AG10803 (cell line): Measurements from ENCODE around the gene DCPS.

Experiments
- DNase-seq: peaks from one replicate; pipeline ENCODE4 v3.0.0; 2010; ENCODE audit warnings: low read depth
- H3K4me3 ChIP-seq: 2 replicates; pipeline ENCODE4 v1.5.1; 2011; ENCODE audit warnings: mild to moderate bottlenecking, low read length, control low read depth
- TF ChIP-seq, protein P1 (sequence below): conservative IDR thresholded peaks from 2 replicates; pipeline ENCODE4 v1.5.1; 2011; ENCODE audit warnings: mild to moderate bottlenecking, low read length, control low read depth, inconsistent platforms

The DCPS gene

DNA sequence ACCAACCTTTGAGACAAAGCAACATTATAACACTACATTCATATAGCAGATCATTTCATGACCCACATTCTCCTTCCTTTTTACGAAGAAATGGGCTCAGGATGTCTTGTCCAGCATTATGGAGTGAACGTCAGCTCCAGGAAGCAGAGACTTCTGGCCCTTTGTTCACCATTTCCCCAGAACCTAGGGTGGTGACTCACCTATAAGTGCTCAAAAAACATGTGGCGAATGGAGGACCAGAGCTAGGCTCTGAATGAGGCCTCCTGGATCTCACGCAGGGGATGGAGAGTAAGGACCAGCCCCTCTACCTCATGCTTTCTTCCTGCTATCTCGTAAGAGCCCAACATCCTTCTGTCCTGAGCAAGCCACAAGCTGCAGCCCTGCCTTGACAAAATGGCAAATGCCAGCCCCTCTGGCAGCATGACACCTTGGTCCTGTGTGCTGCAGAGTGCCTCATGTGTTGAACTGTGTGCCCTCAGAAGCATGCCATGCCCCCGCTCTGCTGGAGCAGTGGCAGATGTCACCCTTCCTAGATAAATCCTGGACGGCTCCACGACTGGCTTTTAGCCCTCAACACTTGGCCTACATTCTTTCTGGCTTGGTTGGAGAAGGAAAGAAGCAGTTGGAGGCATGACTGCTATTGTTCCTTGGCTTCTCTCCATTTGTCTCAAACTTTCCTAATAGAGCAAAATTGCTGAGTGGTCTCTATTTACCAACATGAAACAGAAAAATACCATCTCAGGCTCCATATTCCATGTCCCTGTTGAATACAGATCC, 45.1 kb downstream of the DCPS start:
- no peak overlapping the region for H3K4me3 ChIP-seq
- TF ChIP-seq, protein P1, sequence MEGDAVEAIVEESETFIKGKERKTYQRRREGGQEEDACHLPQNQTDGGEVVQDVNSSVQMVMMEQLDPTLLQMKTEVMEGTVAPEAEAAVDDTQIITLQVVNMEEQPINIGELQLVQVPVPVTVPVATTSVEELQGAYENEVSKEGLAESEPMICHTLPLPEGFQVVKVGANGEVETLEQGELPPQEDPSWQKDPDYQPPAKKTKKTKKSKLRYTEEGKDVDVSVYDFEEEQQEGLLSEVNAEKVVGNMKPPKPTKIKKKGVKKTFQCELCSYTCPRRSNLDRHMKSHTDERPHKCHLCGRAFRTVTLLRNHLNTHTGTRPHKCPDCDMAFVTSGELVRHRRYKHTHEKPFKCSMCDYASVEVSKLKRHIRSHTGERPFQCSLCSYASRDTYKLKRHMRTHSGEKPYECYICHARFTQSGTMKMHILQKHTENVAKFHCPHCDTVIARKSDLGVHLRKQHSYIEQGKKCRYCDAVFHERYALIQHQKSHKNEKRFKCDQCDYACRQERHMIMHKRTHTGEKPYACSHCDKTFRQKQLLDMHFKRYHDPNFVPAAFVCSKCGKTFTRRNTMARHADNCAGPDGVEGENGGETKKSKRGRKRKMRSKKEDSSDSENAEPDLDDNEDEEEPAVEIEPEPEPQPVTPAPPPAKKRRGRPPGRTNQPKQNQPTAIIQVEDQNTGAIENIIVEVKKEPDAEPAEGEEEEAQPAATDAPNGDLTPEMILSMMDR = no peak
- DNase-seq = peak; percentile 60

DNA sequence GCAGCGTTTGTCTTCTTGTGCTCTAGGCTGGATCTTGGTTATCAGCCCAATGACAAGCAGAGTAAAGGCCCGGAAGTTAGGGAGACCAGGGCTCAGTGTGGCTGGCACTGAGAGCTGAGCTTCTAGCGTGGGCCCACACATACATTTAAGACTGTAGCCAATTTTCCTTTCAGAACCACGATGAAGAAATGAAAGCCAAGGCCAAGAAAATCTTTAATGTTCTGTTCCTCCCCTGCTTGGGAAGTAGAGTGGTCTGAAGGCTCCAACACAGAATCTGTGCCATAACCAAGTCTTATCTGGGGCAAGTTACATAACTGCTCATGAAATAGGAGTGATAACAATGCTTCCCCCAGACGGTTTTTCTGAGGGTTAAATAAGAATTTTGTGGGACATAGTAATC, 47.0 kb downstream of the DCPS start:
- DNase-seq = no peak
- no peak overlapping the region for H3K4me3 ChIP-seq

DNA sequence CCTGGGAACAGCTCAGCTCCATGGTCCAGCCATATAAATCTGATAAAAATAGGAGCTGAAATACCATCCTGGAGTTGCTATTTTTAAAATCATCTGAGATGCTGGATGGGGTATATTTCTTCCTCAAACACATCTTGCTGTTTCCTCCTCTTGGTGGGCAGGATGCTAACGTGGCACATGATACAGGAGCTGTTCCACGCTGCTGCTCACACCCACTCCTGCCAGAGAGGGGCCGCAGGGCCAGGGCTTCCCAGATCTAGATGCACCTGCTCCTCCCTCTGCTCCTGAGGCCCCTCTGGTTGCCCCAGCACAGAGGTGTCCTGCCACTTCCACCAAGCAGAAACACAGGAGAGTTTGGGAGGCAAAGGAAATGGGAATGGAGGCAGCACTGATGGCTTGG, 48.3 kb downstream of the DCPS start:
- no peak for DNase-seq
- TF ChIP-seq, protein P1 = no peak
- no peak overlapping the region for H3K4me3 ChIP-seq

More for the DNA sequence above, 47.0 kb downstream of the DCPS start:
- TF ChIP-seq, protein P1 = no peak

DNA sequence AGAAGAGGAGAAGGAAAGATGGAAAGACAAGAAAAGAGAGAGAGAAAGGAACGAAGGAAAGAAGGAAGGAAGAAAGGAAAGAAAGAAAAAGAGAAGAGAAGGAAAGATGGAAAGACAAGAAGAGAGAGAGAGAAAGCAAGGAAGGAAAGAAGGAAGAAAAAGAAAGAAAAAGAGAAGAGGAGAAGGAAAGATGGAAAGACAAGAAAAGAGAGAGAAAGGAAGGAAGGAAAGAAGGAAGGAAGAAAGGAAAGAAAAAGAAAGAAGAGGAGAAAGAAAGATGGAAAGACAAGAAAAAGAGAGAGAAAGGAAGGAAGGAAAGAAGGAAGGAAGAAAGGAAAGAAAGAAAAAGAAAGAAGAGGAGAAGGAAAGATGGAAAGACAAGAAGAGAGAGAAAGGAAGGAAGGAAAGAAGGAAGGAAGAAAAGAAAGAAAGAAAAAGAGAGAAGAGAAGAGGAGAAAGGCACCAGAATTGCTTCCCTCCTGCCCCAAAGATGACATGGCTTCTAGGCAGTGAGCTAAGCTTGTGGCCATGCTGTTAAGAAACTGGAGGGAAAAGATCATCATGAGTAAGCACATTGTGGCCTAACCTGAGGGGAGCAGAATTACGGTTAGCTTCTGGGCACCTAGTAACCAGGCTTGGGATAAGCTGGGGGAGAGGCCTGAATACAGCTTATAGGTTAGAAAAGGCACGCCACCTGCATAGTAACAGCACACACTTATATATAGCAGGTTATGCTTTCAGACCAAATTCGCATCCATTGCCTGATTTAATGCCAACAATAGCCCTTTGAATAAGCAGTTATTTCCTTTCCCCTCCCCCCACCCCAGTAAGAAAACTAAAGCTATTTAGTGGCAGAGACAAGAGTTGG, 49.3 kb downstream of the DCPS start:
- H3K4me3 ChIP-seq = peak overlapping the region; percentile 7; the same call in 1 of the 2 replicates
- DNase-seq = peak; percentile 66
- TF ChIP-seq, protein P1 = no peak

DNA sequence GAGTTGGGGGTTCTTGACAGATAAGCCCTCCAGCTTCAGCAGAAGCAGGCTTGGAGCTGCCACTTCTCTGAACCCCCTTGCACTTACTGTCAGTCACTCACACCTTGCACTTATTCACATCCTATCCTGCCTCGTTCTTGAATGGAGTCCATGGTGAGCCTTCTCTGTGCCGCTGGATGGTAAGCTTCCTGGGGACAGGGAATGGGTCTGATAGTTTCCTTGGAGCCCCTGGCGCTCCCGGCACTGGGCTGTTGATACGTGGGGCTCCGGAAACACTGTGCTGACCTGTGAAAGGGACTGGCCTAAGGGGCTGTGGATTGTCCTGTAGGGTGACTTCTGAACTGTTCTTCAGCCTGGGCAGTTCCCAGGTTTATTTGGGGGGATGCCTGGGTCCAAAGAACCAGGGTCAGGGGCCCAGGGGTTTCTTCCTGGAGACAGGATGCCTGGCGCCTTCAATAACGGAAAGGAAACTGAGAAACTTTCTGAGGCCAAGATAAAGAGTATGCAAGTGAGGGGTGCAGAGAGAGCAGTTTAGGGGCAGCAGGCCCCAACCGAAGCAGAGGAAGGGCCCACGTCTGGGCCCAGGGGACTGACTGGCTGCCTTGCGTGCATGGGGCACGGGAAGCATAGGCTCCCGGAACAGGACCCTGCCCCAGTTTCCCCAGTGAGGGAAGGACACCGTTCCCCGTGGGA, 50.9 kb downstream of the DCPS start:
- peak overlapping the region; percentile 87 for H3K4me3 ChIP-seq
- DNase-seq = no peak
- TF ChIP-seq, protein P1 = no peak

DNA sequence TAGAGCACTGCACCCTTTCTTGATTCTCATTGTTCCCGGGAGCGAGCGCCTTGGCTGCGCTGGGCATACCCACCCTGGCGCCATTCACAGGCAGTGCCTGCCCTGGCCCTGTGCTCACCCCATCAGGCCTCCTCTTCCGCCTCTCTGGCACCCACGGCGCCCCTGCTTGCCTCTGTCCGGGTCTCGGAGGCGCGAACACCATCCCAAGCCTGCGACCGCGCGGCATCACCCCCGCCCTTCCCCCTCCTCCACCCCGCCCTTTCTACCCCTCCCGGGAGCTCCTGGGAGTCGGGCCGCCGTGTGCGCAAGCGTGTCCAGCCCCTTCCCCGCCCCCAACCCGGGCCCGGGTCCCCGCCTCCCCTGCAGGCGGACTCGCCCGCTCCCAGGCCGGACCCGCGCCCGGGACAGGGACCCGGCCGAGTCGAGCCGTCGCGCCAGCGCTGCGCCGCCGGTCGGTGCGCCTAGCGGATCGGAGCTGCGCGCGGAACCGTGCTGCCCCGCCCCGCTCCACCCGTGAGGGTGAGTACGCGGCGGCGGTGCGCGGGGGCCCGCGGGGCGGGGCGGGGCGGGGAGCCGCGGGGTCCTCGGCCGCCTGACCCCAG, 51.6 kb downstream of the DCPS start, which contains the start of gene ST3GAL4:
Gene ST3GAL4 (plus strand): TSS at position 363 of the 602 bp plus-strand sequence. CDS start 50,470 bp downstream, outside the sequence.
- peak; percentile 52 for DNase-seq
- TF ChIP-seq, protein P1 = no peak
- peak within 1 kb of the TSS; percentile 87 for H3K4me3 ChIP-seq
